GM23338 (cell line): Measurements from ENCODE around the gene LMO7. TPM values are rescaled to one million over a fixed set of nuclear protein-coding genes. Genes with fewer than 3 reads are reported as not detected.

Source experiments
- ATAC-seq: fragments of 200-7000 bp; cut with Tn5 transposase; 3 replicates; pipeline ENCODE4 v1.9.1; 2020
- DNase-seq: peaks from one replicate; pipeline ENCODE4 v3.0.0-alpha.2; 2015; ENCODE audit warnings: low spot score
- H2AFZ ChIP-seq: fragments of 200-600 bp; sonication (generic); 2 replicates; pipeline ENCODE4 v1.8.0; 2016; ENCODE audit warnings: antibody characterized with exemption, mild to moderate bottlenecking, moderate library complexity
- H3F3A ChIP-seq: fragments of 200-600 bp; sonication (generic); replicated peaks from 2 replicates; pipeline ENCODE4 v1.8.0; 2017; ENCODE audit warnings: antibody characterized with exemption, mixed run types, low read depth
- H3K27ac ChIP-seq: fragments of 200-600 bp; sonication (generic); 2 replicates; pipeline ENCODE4 v1.6.1; 2016; ENCODE audit warnings: low read depth
- H3K27me3 ChIP-seq: fragments of 200-600 bp; sonication (generic); 2 replicates; pipeline ENCODE4 v1.8.0; 2016; ENCODE audit warnings: mild to moderate bottlenecking, mixed run types, moderate library complexity; ENCODE audit not compliant: insufficient read depth
- H3K36me3 ChIP-seq: fragments of 200-600 bp; sonication (generic); 2 replicates; pipeline ENCODE4 v1.8.0; 2016; ENCODE audit warnings: mild to moderate bottlenecking; ENCODE audit not compliant: insufficient read depth
- H3K4me1 ChIP-seq: fragments of 200-600 bp; sonication (generic); 2 replicates; pipeline ENCODE4 v1.8.0; 2016; ENCODE audit warnings: mild to moderate bottlenecking, moderate library complexity; ENCODE audit not compliant: insufficient read depth
- H3K4me2 ChIP-seq: fragments of 200-600 bp; sonication (generic); 2 replicates; pipeline ENCODE4 v1.7.1; 2017; ENCODE audit warnings: mixed run types
- H3K4me3 ChIP-seq: fragments of 200-600 bp; sonication (generic); 2 replicates; pipeline ENCODE4 v1.6.1; 2016; ENCODE audit warnings: mixed run types
- H3K79me2 ChIP-seq: fragments of 200-600 bp; sonication (generic); replicated peaks from 2 replicates; pipeline ENCODE4 v1.8.0; 2017; ENCODE audit warnings: mild to moderate bottlenecking; ENCODE audit not compliant: insufficient read depth
- H3K9me2 ChIP-seq: fragments of 200-600 bp; sonication (generic); 2 replicates; pipeline ENCODE4 v1.8.0; 2017; ENCODE audit not compliant: insufficient read depth
- H4K20me1 ChIP-seq: fragments of 200-600 bp; sonication (generic); replicated peaks from 2 replicates; pipeline ENCODE4 v1.8.0; 2017; ENCODE audit warnings: mild to moderate bottlenecking; ENCODE audit not compliant: insufficient read depth
- H3K27ac Mint-ChIP-seq: 2 replicates; pipeline ENCODE4 v1.8.0; 2020; ENCODE audit warnings: inconsistent platforms, mild to moderate bottlenecking, moderate library complexity, mixed read lengths
- H3K27me3 Mint-ChIP-seq: 3 replicates; pipeline ENCODE4 v1.8.0; 2022; ENCODE audit warnings: low read depth, mild to moderate bottlenecking, moderate library complexity, mixed read lengths, inconsistent platforms; ENCODE audit not compliant: insufficient read depth, poor library complexity
- H3K36me3 Mint-ChIP-seq: 3 replicates; pipeline ENCODE4 v1.8.0; 2021; ENCODE audit warnings: low read depth, mild to moderate bottlenecking, inconsistent platforms, moderate library complexity, mixed read lengths
- H3K4me1 Mint-ChIP-seq: 3 replicates; pipeline ENCODE4 v1.8.0; 2020; ENCODE audit warnings: mild to moderate bottlenecking, inconsistent platforms, mixed read lengths
- H3K4me3 Mint-ChIP-seq: 3 replicates; pipeline ENCODE4 v1.8.0; 2021; ENCODE audit warnings: moderate library complexity, mild to moderate bottlenecking, inconsistent platforms, mixed read lengths
- H3K9me3 Mint-ChIP-seq: 3 replicates; pipeline ENCODE4 v1.8.0; 2020; ENCODE audit warnings: moderate library complexity, mild to moderate bottlenecking, inconsistent platforms, mixed read lengths
- CTCF ChIP-seq, 2 experiments: fragments of 200-600 bp in 1 of 2; sonication (generic) in 1 of 2; conservative IDR thresholded peaks; 2 replicates each; pipeline versions ENCODE4 v1.5.1 to v1.6.1; 2016 to 2017; ENCODE audit warnings: antibody characterized with exemption in 2 of 2, low read depth in 2 of 2, mild to moderate bottlenecking in 2 of 2, moderate library complexity in 1 of 2
- EZH2 ChIP-seq: fragments of 200-600 bp; sonication (generic); IDR thresholded peaks from one replicate; pipeline ENCODE4 v1.8.0; 2017; ENCODE audit warnings: antibody characterized with exemption, mild to moderate bottlenecking, low read depth; ENCODE audit not compliant: unreplicated experiment
- EZH2phosphoT487 ChIP-seq: fragments of 200-600 bp; sonication (generic); IDR thresholded peaks from one replicate; pipeline ENCODE4 v1.8.1; 2018; ENCODE audit warnings: antibody characterized with exemption; ENCODE audit not compliant: unreplicated experiment
- STAT1 ChIP-seq: IDR thresholded peaks from one replicate; pipeline ENCODE4 v1.6.1; 2016; ENCODE audit warnings: antibody characterized with exemption; ENCODE audit not compliant: unreplicated experiment
- ZNF114 ChIP-seq: fragments of 250-450 bp; sonication (Bioruptor Pico); IDR thresholded peaks from 2 replicates; pipeline ENCODE4 v1.5.0; 2020; ENCODE audit warnings: mild to moderate bottlenecking, moderate library complexity
- ZNF462 ChIP-seq: fragments of 250-450 bp; sonication (Bioruptor Pico); IDR thresholded peaks from 2 replicates; pipeline ENCODE4 v1.5.0; 2020; ENCODE audit warnings: mild to moderate bottlenecking, moderate library complexity
- polyA plus RNA-seq: library from polyadenylated mRNA; unstranded; fragments of >200 nt; fragmentation: Nextera tagmentation; extraction: Ambion mirVana; gene quantifications from 2 replicates; pipeline ENCODE4 v1.2.1, GENCODE V29; 2016
- total RNA-seq: library from RNA; depleted of rRNA; stranded (reverse); fragments of >200 nt; shearing (Covaris generic); gene quantifications from 2 replicates; pipeline ENCODE4 v1.2.3, GENCODE V29; 2014
- TF ChIP-seq, protein P1 (sequence below): IDR thresholded peaks from one replicate; pipeline ENCODE4 v1.6.1; 2018; ENCODE audit warnings: antibody characterized with exemption; ENCODE audit not compliant: unreplicated experiment

The LMO7 gene
- total and polyA plus RNA-seq, 2 experiments from 2014 or later = 22.3 to 26.9 TPM

DNA sequence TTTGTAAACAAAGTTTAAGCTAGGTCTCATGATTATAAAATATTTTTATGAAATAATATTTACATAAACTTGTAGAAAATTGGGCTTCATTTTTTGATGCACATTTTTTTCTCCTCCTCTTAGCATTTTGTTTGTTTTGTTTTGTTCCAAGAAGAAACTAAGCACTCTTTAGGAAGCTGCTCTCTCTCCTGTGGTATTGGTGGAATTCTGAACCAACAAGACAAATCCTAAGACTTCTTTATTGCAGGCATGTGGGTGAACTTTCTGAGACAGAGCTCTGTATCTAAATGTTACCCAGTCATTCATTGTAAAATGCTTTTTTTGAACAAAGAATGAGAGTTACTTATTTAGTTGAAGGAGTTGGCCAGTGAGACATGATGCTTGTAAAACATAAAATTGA is 39.3 kb downstream of the LMO7 start:
- no peaks in the 10 kb centered on the region for H3K27me3 ChIP-seq
- Mint-ChIP-seq H3K36me3 (peaks cover 4% of the 10 kb centered on the region), H3K27me3 (no peaks in the 10 kb centered on the region), H3K4me1 (peaks cover 18% of the 10 kb centered on the region), H3K9me3 (peaks cover 4% of the 10 kb centered on the region; the same call in 2 of the 3 replicates), H3K27ac (peak overlapping the region; percentile 21; the same call in 1 of the 2 replicates), H3K4me3 (no peak overlapping the region)
- no peaks in the 10 kb centered on the region for H3K79me2 ChIP-seq
- H4K20me1 ChIP-seq = no peaks in the 10 kb centered on the region
- 0 out of 2 replicates have a peak overlapping the region, but pooled peaks have one; percentile 12 for H3K27ac ChIP-seq
- H3K9me2 ChIP-seq = no peaks in the 10 kb centered on the region
- no peak for TF ChIP-seq CTCF (conservative IDR thresholded peaks at IDR 0.05; ENCODE audit: low read depth in 2 of 2)
- H2AFZ ChIP-seq = no peak overlapping the region
- H3F3A ChIP-seq = no peaks in the 10 kb centered on the region
- peaks cover 17% of the 10 kb centered on the region for H3K4me1 ChIP-seq
- H3K4me3 ChIP-seq = no peak overlapping the region
- no peak for ATAC-seq
- no peak for DNase-seq
- peak overlapping the region; percentile 7; the same call in 1 of the 2 replicates for H3K4me2 ChIP-seq
- no peaks in the 10 kb centered on the region for H3K36me3 ChIP-seq

GRCh38 chr13:75679459-75679858 is 43.3 kb downstream of the LMO7 start:
- no peaks in the 10 kb centered on the region for H3F3A ChIP-seq
- no peak overlapping the region for H3K4me3 ChIP-seq
- no peaks in the 10 kb centered on the region for H3K36me3 ChIP-seq
- no peaks in the 10 kb centered on the region for H3K27me3 ChIP-seq
- H3K4me2 ChIP-seq = no peak overlapping the region
- TF ChIP-seq, protein P1, sequence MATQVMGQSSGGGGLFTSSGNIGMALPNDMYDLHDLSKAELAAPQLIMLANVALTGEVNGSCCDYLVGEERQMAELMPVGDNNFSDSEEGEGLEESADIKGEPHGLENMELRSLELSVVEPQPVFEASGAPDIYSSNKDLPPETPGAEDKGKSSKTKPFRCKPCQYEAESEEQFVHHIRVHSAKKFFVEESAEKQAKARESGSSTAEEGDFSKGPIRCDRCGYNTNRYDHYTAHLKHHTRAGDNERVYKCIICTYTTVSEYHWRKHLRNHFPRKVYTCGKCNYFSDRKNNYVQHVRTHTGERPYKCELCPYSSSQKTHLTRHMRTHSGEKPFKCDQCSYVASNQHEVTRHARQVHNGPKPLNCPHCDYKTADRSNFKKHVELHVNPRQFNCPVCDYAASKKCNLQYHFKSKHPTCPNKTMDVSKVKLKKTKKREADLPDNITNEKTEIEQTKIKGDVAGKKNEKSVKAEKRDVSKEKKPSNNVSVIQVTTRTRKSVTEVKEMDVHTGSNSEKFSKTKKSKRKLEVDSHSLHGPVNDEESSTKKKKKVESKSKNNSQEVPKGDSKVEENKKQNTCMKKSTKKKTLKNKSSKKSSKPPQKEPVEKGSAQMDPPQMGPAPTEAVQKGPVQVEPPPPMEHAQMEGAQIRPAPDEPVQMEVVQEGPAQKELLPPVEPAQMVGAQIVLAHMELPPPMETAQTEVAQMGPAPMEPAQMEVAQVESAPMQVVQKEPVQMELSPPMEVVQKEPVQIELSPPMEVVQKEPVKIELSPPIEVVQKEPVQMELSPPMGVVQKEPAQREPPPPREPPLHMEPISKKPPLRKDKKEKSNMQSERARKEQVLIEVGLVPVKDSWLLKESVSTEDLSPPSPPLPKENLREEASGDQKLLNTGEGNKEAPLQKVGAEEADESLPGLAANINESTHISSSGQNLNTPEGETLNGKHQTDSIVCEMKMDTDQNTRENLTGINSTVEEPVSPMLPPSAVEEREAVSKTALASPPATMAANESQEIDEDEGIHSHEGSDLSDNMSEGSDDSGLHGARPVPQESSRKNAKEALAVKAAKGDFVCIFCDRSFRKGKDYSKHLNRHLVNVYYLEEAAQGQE = no peak
- TF ChIP-seq ZNF114 (CRISPR knock-in tag) = no peak
- TF ChIP-seq EZH2 = no peak
- no peak for TF ChIP-seq STAT1
- TF ChIP-seq ZNF462 = no peak
- TF ChIP-seq EZH2phosphoT487 = no peak
- Mint-ChIP-seq H3K4me3 (no peak overlapping the region), H3K4me1 (peaks cover 18% of the 10 kb centered on the region), H3K27ac (no peak overlapping the region), H3K9me3 (peaks cover 4% of the 10 kb centered on the region; the same call in 2 of the 3 replicates), H3K27me3 (no peaks in the 10 kb centered on the region), H3K36me3 (peaks cover 4% of the 10 kb centered on the region)
- H2AFZ ChIP-seq = no peak overlapping the region
- no peaks in the 10 kb centered on the region for H3K9me2 ChIP-seq
- H3K79me2 ChIP-seq = no peaks in the 10 kb centered on the region
- no peak overlapping the region for H3K27ac ChIP-seq
- no peaks in the 10 kb centered on the region for H4K20me1 ChIP-seq
- no peak for DNase-seq
- no peak for ATAC-seq
- H3K4me1 ChIP-seq = peaks cover 24% of the 10 kb centered on the region
